CD14-positive monocyte (primary cell): ENCODE measurements around the gene SEC63. TPM values are rescaled to one million over a fixed set of nuclear protein-coding genes. Genes with fewer than 3 reads are reported as not detected.

Experiments used
- DNase-seq, 3 donors: peaks; one replicate each; pipeline ENCODE4 v3.0.0-alpha.2; 2011 to 2022
- H2AFZ ChIP-seq: 2 replicates; pipeline ENCODE4 v1.6.0; 2012; ENCODE audit warnings: mild to moderate bottlenecking, low read depth, low read length, inconsistent platforms; ENCODE audit not compliant: insufficient read depth, poor library complexity, severe bottlenecking
- H3K27ac ChIP-seq, 2 donors: 1 replicate in 1 of 2; 2 replicates in 1 of 2; pipeline ENCODE4 v1.5.1; 2012 to 2013; ENCODE audit warnings: low read length in 2 of 2, control low read depth in 1 of 2, inconsistent platforms in 1 of 2, low read depth in 1 of 2, mild to moderate bottlenecking in 1 of 2
- H3K27me3 ChIP-seq, 2 donors: one replicate each; pipeline versions ENCODE4 v1.6.0 to v1.6.1; 2011 to 2013; ENCODE audit warnings: low read length in 2 of 2; ENCODE audit not compliant: control insufficient read depth in 2 of 2, insufficient read depth in 2 of 2
- H3K36me3 ChIP-seq, 2 donors: replicated peaks in 1 of 2; 1 replicate in 1 of 2; 2 replicates in 1 of 2; pipeline versions ENCODE4 v1.5.1 to v1.6.1; 2012 to 2013; ENCODE audit warnings: low read length in 2 of 2, control low read depth in 1 of 2, inconsistent platforms in 1 of 2, mild to moderate bottlenecking in 1 of 2; ENCODE audit not compliant: insufficient read depth in 2 of 2, control insufficient read depth in 1 of 2
- H3K4me1 ChIP-seq, 2 donors: 1 replicate in 1 of 2; 2 replicates in 1 of 2; pipeline versions ENCODE4 v1.5.1 to v1.6.1; 2012 to 2013; ENCODE audit warnings: low read length in 2 of 2, control low read depth in 1 of 2, inconsistent platforms in 1 of 2, mild to moderate bottlenecking in 1 of 2, moderate library complexity in 1 of 2; ENCODE audit not compliant: insufficient read depth in 2 of 2, control insufficient read depth in 1 of 2
- H3K4me2 ChIP-seq: replicated peaks from 2 replicates; pipeline ENCODE3; 2012; ENCODE audit warnings: low read length, moderate library complexity, mild to moderate bottlenecking; ENCODE audit not compliant: poor library complexity, severe bottlenecking; ENCODE audit errors: extremely low read depth
- H3K4me3 ChIP-seq, 3 experiments: fragments of 200-600 bp in 1 of 3; sonication (generic) in 1 of 3; replicated peaks in 1 of 3; 1 replicate in 2 of 3; 2 replicates in 1 of 3; pipeline ENCODE4 v1.5.1; 2011 to 2013; ENCODE audit warnings: low read length in 3 of 3, mild to moderate bottlenecking in 3 of 3, control low read depth in 2 of 3, low read depth in 2 of 3, inconsistent platforms in 1 of 3, moderate library complexity in 1 of 3
- H3K79me2 ChIP-seq: 2 replicates; pipeline ENCODE4 v1.6.0; 2012; ENCODE audit warnings: mild to moderate bottlenecking, control low read depth, inconsistent platforms, low read length, moderate library complexity; ENCODE audit not compliant: insufficient read depth
- H3K9ac ChIP-seq: 2 replicates; pipeline ENCODE4 v1.6.0; 2017; ENCODE audit warnings: low read length, mild to moderate bottlenecking; ENCODE audit not compliant: insufficient read depth, poor library complexity, severe bottlenecking
- H3K9me3 ChIP-seq, 2 donors: replicated peaks in 1 of 2; 1 replicate in 1 of 2; 2 replicates in 1 of 2; pipeline versions ENCODE4 v1.5.1 to v1.6.1; 2012 to 2013; ENCODE audit warnings: low read length in 2 of 2, control low read depth in 1 of 2; ENCODE audit not compliant: control insufficient read depth in 1 of 2, insufficient read depth in 1 of 2
- H4K20me1 ChIP-seq: 2 replicates; pipeline ENCODE4 v1.6.0; 2012; ENCODE audit warnings: mild to moderate bottlenecking, low read length, control low read depth, moderate library complexity; ENCODE audit not compliant: insufficient read depth
- H3K27ac Mint-ChIP-seq, 7 donors: one replicate each; pipeline ENCODE4 v1.8.0; 2020; ENCODE audit warnings: mild to moderate bottlenecking in 7 of 7, mixed read lengths in 7 of 7, moderate library complexity in 6 of 7, inconsistent platforms in 2 of 7
- H3K27me3 Mint-ChIP-seq, 3 donors: one replicate each; pipeline ENCODE4 v1.8.0; 2021 to 2022; ENCODE audit warnings: low read depth in 3 of 3, mild to moderate bottlenecking in 3 of 3, mixed read lengths in 3 of 3, moderate library complexity in 3 of 3, inconsistent platforms in 1 of 3
- H3K36me3 Mint-ChIP-seq, 2 donors: one replicate each; pipeline ENCODE4 v1.8.0; 2020; ENCODE audit warnings: mixed read lengths in 2 of 2, inconsistent platforms in 1 of 2, mild to moderate bottlenecking in 1 of 2
- H3K4me1 Mint-ChIP-seq: one replicate; pipeline ENCODE4 v1.8.0; 2020; ENCODE audit warnings: mild to moderate bottlenecking, mixed read lengths
- H3K4me3 Mint-ChIP-seq, 2 donors: one replicate each; pipeline ENCODE4 v1.8.0; 2020; ENCODE audit warnings: mild to moderate bottlenecking in 2 of 2, mixed read lengths in 2 of 2, moderate library complexity in 1 of 2
- H3K9me3 Mint-ChIP-seq, 7 donors: one replicate each; pipeline ENCODE4 v1.8.0; 2020 to 2022; ENCODE audit warnings: mixed read lengths in 7 of 7, mild to moderate bottlenecking in 6 of 7, moderate library complexity in 6 of 7, inconsistent platforms in 2 of 7
- WGBS: methylation state at CpG from one replicate; pipeline ENCODE4 v1.1.5; 2013; ENCODE audit warnings: missing lambda C conversion rate; ENCODE audit not compliant: insufficient coverage; 5-methylcytosine and 5-hydroxymethylcytosine counted together
- intact Hi-C, 2 donors: fragments of 100-400 bp; cut with micrococcal nuclease; formaldehyde crosslinking; loops; one replicate each; pipeline versions ENCODE4 v1.15.0 to v1.15.1; 2023
- polyA plus RNA-seq, 3 donors: library from polyadenylated mRNA; depleted of rRNA in 1 of 3; unstranded in 2 of 3; stranded (reverse) in 1 of 3; fragments of 300-500 nt in 2 of 3; fragments of >200 nt in 1 of 3; fragmentation: Illumina TruSeq in 2 of 3; gene quantifications; 1 replicate in 2 of 3; 2 replicates in 1 of 3; pipeline ENCODE4 v1.2.3, GENCODE V29; 2012 to 2021
- TF ChIP-seq, protein P1 (sequence below): fragments of 200-600 bp; IDR thresholded peaks from one replicate; pipeline ENCODE4 v1.8.0; 2022; ENCODE audit warnings: antibody characterized with exemption, mild to moderate bottlenecking

The SEC63 gene
- polyA plus RNA-seq, 3 donors = 12.0 to 33.7 (median 12.7) TPM

DNA sequence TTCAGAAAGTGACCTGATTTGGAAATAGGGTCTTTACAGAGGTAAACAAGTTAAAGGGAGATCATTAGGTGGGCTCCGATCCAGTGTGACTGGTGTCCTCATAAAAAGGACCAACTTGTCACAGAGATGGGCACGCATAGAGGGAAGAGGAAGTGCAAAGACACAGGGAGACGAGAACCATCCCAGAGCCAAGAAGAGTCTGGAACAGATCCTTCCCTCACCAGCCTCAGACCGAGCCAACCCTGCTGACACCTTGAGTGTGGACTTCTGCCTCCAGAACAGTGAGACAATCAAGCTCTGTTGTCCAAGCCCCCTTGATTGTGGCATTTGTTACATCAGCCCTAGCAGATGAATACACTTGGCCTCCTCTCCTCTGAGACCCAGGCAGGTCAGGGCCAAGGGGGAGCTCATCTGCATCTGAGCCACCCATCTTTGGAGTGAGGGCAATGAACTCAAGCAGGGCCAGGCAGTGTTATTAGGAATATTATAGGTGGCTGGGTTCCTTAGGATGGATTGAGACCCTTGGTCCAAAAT is 111.7 kb downstream of the SEC63 start:
- peak overlapping the region; percentile 19 for H2AFZ ChIP-seq
- H4K20me1 ChIP-seq = no peaks in the 10 kb centered on the region
- H3K27ac ChIP-seq = no peak overlapping the region
- peaks cover 21 to 40% (median 23%) of the 10 kb centered on the region in 3 donors for H3K27me3 Mint-ChIP-seq
- H3K79me2 ChIP-seq = no peaks in the 10 kb centered on the region
- peaks cover 10 to 12% of the 10 kb centered on the region in 2 donors for H3K4me1 ChIP-seq
- no peak overlapping the region for H3K27ac Mint-ChIP-seq
- no peak overlapping the region for H3K4me3 Mint-ChIP-seq
- H3K9me3 Mint-ChIP-seq = peaks cover 0 to 4% (median 0%) of the 10 kb centered on the region in 7 donors
- no peaks in the 10 kb centered on the region for H3K36me3 Mint-ChIP-seq
- H3K27me3 ChIP-seq = peaks cover 8 to 15% of the 10 kb centered on the region in 2 donors
- H3K4me1 Mint-ChIP-seq = peaks cover 13% of the 10 kb centered on the region
- no peaks in the 10 kb centered on the region for H3K36me3 ChIP-seq
- H3K9ac ChIP-seq = no peak overlapping the region
- H3K4me2 ChIP-seq = no peak overlapping the region
- WGBS = 27% methylated on average over 3 of the region's 4 CpGs
- DNase-seq = no peak
- TF ChIP-seq, protein P1, sequence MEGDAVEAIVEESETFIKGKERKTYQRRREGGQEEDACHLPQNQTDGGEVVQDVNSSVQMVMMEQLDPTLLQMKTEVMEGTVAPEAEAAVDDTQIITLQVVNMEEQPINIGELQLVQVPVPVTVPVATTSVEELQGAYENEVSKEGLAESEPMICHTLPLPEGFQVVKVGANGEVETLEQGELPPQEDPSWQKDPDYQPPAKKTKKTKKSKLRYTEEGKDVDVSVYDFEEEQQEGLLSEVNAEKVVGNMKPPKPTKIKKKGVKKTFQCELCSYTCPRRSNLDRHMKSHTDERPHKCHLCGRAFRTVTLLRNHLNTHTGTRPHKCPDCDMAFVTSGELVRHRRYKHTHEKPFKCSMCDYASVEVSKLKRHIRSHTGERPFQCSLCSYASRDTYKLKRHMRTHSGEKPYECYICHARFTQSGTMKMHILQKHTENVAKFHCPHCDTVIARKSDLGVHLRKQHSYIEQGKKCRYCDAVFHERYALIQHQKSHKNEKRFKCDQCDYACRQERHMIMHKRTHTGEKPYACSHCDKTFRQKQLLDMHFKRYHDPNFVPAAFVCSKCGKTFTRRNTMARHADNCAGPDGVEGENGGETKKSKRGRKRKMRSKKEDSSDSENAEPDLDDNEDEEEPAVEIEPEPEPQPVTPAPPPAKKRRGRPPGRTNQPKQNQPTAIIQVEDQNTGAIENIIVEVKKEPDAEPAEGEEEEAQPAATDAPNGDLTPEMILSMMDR = no peak
- no peak overlapping the region for H3K4me3 ChIP-seq
- no peaks in the 10 kb centered on the region for H3K9me3 ChIP-seq
- intact Hi-C loops = loop anchor here (2.0 to 5.0 kb wide), 2 partner anchors 169 to 170 kb away; no protein-coding TSS in a partner anchor

DNA sequence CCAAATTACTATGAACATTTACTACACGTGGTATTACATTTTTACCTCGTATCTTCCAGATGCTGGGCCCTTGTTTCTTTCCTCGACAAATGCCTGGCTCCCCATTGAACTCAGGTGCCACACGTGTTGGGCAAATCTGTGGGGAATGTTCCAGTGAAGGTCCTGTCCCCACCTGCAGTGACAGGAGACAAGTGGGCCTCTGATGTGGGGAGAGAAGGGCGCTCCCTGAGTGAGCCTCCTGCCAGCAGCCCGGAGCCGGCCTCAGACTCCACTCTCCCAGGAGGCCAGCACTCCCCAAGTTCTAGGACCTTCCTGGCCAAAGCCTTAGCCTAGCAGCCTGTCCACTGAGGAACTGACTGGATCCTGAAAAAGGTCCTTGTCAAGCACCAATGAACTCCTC is 112.2 kb downstream of the SEC63 start:
- H3K36me3 Mint-ChIP-seq = no peaks in the 10 kb centered on the region
- peaks cover 13% of the 10 kb centered on the region for H3K4me1 Mint-ChIP-seq
- no peaks in the 10 kb centered on the region for H4K20me1 ChIP-seq
- no peak overlapping the region for H3K27ac ChIP-seq
- no peak overlapping the region for H3K4me3 ChIP-seq
- H3K27me3 Mint-ChIP-seq = peaks cover 21 to 40% (median 23%) of the 10 kb centered on the region in 3 donors
- no peaks in the 10 kb centered on the region for H3K36me3 ChIP-seq
- WGBS = 94% methylated on average over 3 of the region's 7 CpGs
- H3K4me1 ChIP-seq = peaks cover 10 to 12% of the 10 kb centered on the region in 2 donors
- no peak overlapping the region for H3K4me3 Mint-ChIP-seq
- TF ChIP-seq, protein P1 = no peak
- intact Hi-C loops = loop anchor here (2.0 to 5.0 kb wide), 2 partner anchors 168 to 169 kb away; no protein-coding TSS in a partner anchor
- H3K9me3 ChIP-seq = no peaks in the 10 kb centered on the region
- H3K4me2 ChIP-seq = no peak overlapping the region
- no peak overlapping the region for H2AFZ ChIP-seq
- DNase-seq = no peak
- H3K79me2 ChIP-seq = no peaks in the 10 kb centered on the region
- H3K27me3 ChIP-seq = peaks cover 8 to 15% of the 10 kb centered on the region in 2 donors
- H3K9ac ChIP-seq = no peak overlapping the region
- H3K9me3 Mint-ChIP-seq = peaks cover 0 to 4% (median 0%) of the 10 kb centered on the region in 7 donors
- no peak overlapping the region for H3K27ac Mint-ChIP-seq
